Measurements from ENCODE around the gene TACSTD2. TPM values are rescaled to one million over a fixed set of nuclear protein-coding genes. Genes with fewer than 3 reads are reported as not detected.
A peak's percentile ranks its signal among the peaks of the same experiment; 100 is the strongest.
"Not testable (repeated sequence)": the region's sequence is repeated elsewhere in the genome, so short reads cannot be mapped to it uniquely, and the experiment has no call there.

Gene TACSTD2
- total and polyA plus RNA-seq, 9 donors: 0.35 to 132 (median 4.9) TPM

GRCh38 chr1:58561633-58562032 lies 15.4 kb downstream of the TACSTD2 start:
- H3K36me3 ChIP-seq: no peaks in the 10 kb centered on the region
- intact Hi-C loops (cut with DNase I): no loop called here
- WGBS, 3 donors: 69 to 77% (median 75%) methylated on average over 6 of the region's 6 CpGs

GRCh38 chr1:58555393-58555792 lies 21.7 kb downstream of the TACSTD2 start:
- no peak for DNase-seq
- H3K36me3 ChIP-seq: no peaks in the 10 kb centered on the region
- no peaks in the 10 kb centered on the region for H3K9me3 ChIP-seq
- H3K4me1 ChIP-seq (ENCODE audit: insufficient read depth): peaks cover 4% of the 10 kb centered on the region
- intact Hi-C loops (cut with DNase I): no loop called here
- no peak overlapping the region for H3K27ac ChIP-seq
- H3K4me3 ChIP-seq: no peak overlapping the region
- TF ChIP-seq POLR2A (IDR thresholded peaks at IDR 0.05) (no peak), EP300 (IDR thresholded peaks at IDR 0.05) (no peak)
- TF ChIP-seq, protein P1, sequence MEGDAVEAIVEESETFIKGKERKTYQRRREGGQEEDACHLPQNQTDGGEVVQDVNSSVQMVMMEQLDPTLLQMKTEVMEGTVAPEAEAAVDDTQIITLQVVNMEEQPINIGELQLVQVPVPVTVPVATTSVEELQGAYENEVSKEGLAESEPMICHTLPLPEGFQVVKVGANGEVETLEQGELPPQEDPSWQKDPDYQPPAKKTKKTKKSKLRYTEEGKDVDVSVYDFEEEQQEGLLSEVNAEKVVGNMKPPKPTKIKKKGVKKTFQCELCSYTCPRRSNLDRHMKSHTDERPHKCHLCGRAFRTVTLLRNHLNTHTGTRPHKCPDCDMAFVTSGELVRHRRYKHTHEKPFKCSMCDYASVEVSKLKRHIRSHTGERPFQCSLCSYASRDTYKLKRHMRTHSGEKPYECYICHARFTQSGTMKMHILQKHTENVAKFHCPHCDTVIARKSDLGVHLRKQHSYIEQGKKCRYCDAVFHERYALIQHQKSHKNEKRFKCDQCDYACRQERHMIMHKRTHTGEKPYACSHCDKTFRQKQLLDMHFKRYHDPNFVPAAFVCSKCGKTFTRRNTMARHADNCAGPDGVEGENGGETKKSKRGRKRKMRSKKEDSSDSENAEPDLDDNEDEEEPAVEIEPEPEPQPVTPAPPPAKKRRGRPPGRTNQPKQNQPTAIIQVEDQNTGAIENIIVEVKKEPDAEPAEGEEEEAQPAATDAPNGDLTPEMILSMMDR (IDR thresholded peaks at IDR 0.05): no peak
- 86 to 95% (median 93%) methylated on average over 1 of the region's 1 CpG for WGBS, 3 donors
- H3K27me3 ChIP-seq: no peaks in the 10 kb centered on the region

More at GRCh38 chr1:58561633-58562032, 15.4 kb downstream of the TACSTD2 start:
- no peak overlapping the region for H3K27ac ChIP-seq
- no peaks in the 10 kb centered on the region for H3K27me3 ChIP-seq
- H3K9me3 ChIP-seq: no peaks in the 10 kb centered on the region
- no peak overlapping the region for H3K4me3 ChIP-seq
- TF ChIP-seq, protein P1 (IDR thresholded peaks at IDR 0.05): no peak
- TF ChIP-seq POLR2A (IDR thresholded peaks at IDR 0.05) (no peak), EP300 (IDR thresholded peaks at IDR 0.05) (no peak)
- DNase-seq: no peak
- H3K4me1 ChIP-seq (ENCODE audit: insufficient read depth): no peaks in the 10 kb centered on the region

DNA sequence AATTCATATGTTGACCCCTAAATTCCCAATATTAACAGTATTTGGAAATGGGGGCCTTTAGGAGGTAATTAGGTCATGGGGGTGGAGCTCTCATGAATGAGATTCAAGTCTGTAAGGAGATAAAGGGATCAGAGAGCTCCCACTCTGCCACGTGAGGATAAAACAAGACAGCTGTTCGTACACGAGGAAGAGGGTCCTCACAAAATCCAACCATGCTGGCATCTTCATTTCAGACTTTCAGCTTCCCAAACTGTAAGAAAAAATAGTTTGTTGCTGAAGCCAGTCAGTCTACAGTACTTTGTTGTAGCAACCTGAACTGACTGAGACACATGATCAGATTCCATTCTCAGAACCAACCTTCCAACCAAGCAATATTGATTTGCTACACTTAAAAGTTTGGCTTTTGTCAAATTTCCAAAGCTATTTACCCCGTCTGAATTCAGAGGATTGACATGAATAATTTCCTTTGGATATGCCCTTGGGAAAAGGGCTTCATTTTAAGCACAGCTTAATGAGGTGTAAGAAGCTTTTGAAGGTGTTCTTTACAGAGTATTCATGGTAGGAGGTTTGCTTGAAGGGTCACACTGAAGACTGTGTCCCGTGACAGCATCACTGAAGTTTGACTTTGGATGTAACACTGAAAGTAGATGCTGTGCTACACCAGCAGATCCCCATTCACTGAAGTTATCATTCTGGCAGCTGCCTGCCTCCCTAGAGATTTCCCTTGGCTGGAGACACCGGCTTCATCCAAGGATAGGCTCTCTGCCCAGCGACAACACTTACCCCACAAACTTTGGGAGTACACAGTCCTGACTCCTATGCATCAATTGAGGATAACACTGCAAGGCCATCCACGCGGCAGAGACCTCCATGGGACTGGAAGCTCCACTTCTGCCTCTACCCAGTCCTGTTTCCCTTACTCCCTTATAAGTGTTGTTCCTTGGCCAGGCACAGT lies 25.6 kb downstream of the TACSTD2 start:
- intact Hi-C loops (cut with DNase I): loop anchor here in 1 of 4 donors (5.0 kb wide), 1 partner anchor 34 kb away; no protein-coding TSS in a partner anchor
- DNase-seq: peak in 3 of 5 donors; percentile 51 to 64 (median 56)
- Histone ChIP-seq H3K9me3 (no peaks in the 10 kb centered on the region), H3K27ac (no peak overlapping the region), H3K27me3 (no peaks in the 10 kb centered on the region), H3K4me1 (ENCODE audit: insufficient read depth) (peaks cover 4% of the 10 kb centered on the region), H3K36me3 (no peaks in the 10 kb centered on the region), H3K4me3 (no peak overlapping the region)
- TF ChIP-seq EP300 (IDR thresholded peaks at IDR 0.05) (no peak), POLR2A (IDR thresholded peaks at IDR 0.05) (no peak)
- TF ChIP-seq, protein P1 (IDR thresholded peaks at IDR 0.05): no peak
- 41 to 49% (median 48%) methylated on average over 9 of the region's 9 CpGs for WGBS, 3 donors

- H3K27me3 ChIP-seq; H3K9me3 ChIP-seq; H3K4me3 ChIP-seq; H3K27ac ChIP-seq; DNase-seq; H3K4me1 ChIP-seq (ENCODE audit: insufficient read depth); H3K36me3 ChIP-seq; intact Hi-C loops (cut with DNase I): not testable (repeated sequence)
- WGBS, 3 donors: 12 to 24% (median 18%) methylated on average over 6 of the region's 6 CpGs
These were observed 27.8 kb downstream of the TACSTD2 start for GRCh38 chr1:58549291-58549690.

DNA sequence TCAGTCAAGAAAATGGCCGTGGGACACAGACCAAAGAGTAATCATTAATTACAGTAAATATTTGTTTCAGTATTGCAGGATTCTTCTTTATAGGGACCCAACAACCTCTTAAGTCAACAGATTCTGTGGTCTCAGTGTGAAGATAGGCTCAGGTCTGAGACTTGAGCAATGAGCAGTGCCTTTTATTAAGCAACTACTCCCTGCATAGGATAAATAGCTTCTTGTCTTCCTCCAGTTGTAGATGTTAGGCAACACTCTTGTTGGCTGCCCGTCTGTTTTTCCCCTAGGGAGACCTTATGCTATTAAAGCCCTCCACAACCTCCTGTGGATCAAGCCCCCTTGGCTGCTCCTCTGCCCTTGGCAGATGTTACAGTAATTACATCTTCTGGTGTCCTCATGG lies 28.7 kb downstream of the TACSTD2 start:
- Histone ChIP-seq H3K27me3 (no peaks in the 10 kb centered on the region), H3K9me3 (no peaks in the 10 kb centered on the region), H3K4me3 (no peak overlapping the region), H3K4me1 (ENCODE audit: insufficient read depth) (peaks cover 8% of the 10 kb centered on the region), H3K36me3 (no peaks in the 10 kb centered on the region), H3K27ac (no peak overlapping the region)
- intact Hi-C loops (cut with DNase I): no loop called here
- no peak for DNase-seq
- 89 to 92% (median 90%) methylated on average over 2 of the region's 2 CpGs for WGBS, 3 donors
- no peak for TF ChIP-seq POLR2A (IDR thresholded peaks at IDR 0.05)
- TF ChIP-seq, protein P1 (IDR thresholded peaks at IDR 0.05): no peak
- no peak for TF ChIP-seq EP300 (IDR thresholded peaks at IDR 0.05)

All from ovary (tissue), 9 donors.